Measurements from ENCODE around the gene BPIFB2.
"Not testable (repeated sequence)": the region's sequence is repeated elsewhere in the genome, so short reads cannot be mapped to it uniquely, and the experiment has no call there.

Gene BPIFB2

GRCh38 chr20:32971703-32972161 is 35.8 kb upstream of the BPIFB2 start:
- DNase-seq: no peak

GRCh38 chr20:32972181-32973076 is 35.1 kb upstream of the BPIFB2 start:
- DNase-seq: no peak

GRCh38 chr20:32973077-32973717 is 34.3 kb upstream of the BPIFB2 start:
- DNase-seq: no peak

- not testable (repeated sequence) for DNase-seq
These were observed 33.1 kb upstream of the BPIFB2 start for GRCh38 chr20:32974204-32975064.

- DNase-seq: not testable (repeated sequence)
These were observed 32.4 kb upstream of the BPIFB2 start for GRCh38 chr20:32975121-32975520.

GRCh38 chr20:32975698-32976674 is 31.5 kb upstream of the BPIFB2 start:
- DNase-seq: no peak

- DNase-seq: no peak
These were observed 30.8 kb upstream of the BPIFB2 start for GRCh38 chr20:32976746-32977145.

GRCh38 chr20:32977281-32978008 is 30.1 kb upstream of the BPIFB2 start:
- DNase-seq: no peak

- no peak for DNase-seq
These were observed 29.5 kb upstream of the BPIFB2 start for GRCh38 chr20:32978009-32978335.

GRCh38 chr20:32979201-32979998 is 28.1 kb upstream of the BPIFB2 start:
- no peak for DNase-seq

GRCh38 chr20:32980131-32980941 is 27.2 kb upstream of the BPIFB2 start:
- DNase-seq: no peak

- DNase-seq: no peak
These were observed 26.5 kb upstream of the BPIFB2 start for GRCh38 chr20:32980990-32981389.

- peak; percentile 43 for DNase-seq
These were observed 24.7 kb upstream of the BPIFB2 start for GRCh38 chr20:32982617-32983458.

- DNase-seq: no peak
These were observed 23.9 kb upstream of the BPIFB2 start for GRCh38 chr20:32983459-32984112.

- no peak for DNase-seq
These were observed 23.3 kb upstream of the BPIFB2 start for GRCh38 chr20:32984196-32984595.

GRCh38 chr20:32984631-32985354 is 22.7 kb upstream of the BPIFB2 start:
- no peak for DNase-seq

GRCh38 chr20:32985596-32985995 is 21.9 kb upstream of the BPIFB2 start:
- DNase-seq: no peak
